ENCODE results near the gene MINDY2.
A peak's percentile ranks its signal among the peaks of the same experiment; 100 is the strongest.
"Not testable (repeated sequence)": the region's sequence is repeated elsewhere in the genome, so short reads cannot be mapped to it uniquely, and the experiment has no call there.

MINDY2 gene

DNA sequence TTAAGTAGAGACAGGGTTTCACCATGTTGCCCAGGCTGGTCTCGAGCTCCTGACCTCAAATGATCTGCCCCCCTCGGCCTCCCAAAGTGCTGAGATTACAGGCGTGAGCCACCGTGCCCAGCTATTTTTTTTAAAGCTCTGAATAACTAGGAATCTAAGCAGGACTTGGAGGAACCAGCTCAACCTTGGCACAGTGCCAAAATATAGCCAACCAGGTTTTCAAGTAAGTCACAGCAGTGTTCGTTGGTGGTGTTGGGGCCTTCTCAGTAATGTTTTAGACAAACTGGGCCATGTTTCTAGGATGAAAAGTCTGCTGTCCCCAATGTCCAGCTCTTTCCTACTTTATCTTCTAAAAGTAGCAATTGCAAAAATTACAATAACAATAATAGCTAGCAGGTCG lies 15.1 kb upstream of the MINDY2 start:
- H3K4me3 ChIP-seq (ENCODE audit: low read depth, low read length): no peak overlapping the region
- no peaks in the 10 kb centered on the region for H3K36me3 ChIP-seq (ENCODE audit: insufficient read depth, low read length)
- no peak overlapping the region for H3K27ac ChIP-seq (ENCODE audit: low read depth, low read length)
- no peaks in the 10 kb centered on the region for H3K27me3 ChIP-seq (ENCODE audit: insufficient read depth, low read length)
- peaks cover 4% of the 10 kb centered on the region for H3K4me1 ChIP-seq (ENCODE audit: control insufficient read depth, insufficient read depth, low read length, unreplicated experiment)
- no peaks in the 10 kb centered on the region for H3K79me2 ChIP-seq (ENCODE audit: control insufficient read depth, insufficient read depth, low read length, unreplicated experiment)
- H2AFZ ChIP-seq (ENCODE audit: low read length, unreplicated experiment): no peak overlapping the region

DNA sequence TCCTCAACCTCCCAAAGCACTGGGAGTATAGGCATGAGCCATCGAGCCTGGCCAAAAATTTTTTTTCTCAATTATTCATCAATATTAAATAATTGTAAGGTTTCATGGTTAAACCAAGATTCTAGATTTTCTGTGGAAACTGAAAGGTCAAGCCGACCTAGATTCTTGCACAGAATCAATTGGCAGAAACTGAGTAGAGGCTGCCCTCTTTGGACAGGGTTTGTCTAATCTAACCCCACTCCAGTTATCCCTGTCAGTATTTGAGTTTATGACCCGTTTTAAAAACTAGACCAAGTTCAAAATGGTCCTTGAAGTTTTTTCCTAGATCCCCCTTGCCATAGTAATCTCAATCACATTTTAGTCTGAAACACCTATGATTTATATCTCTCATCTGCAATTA lies 13.0 kb upstream of the MINDY2 start:
- no peak overlapping the region for H3K4me3 ChIP-seq (ENCODE audit: low read depth, low read length)
- H3K27me3 ChIP-seq (ENCODE audit: insufficient read depth, low read length): no peaks in the 10 kb centered on the region
- peaks cover 4% of the 10 kb centered on the region for H3K4me1 ChIP-seq (ENCODE audit: control insufficient read depth, insufficient read depth, low read length, unreplicated experiment)
- no peaks in the 10 kb centered on the region for H3K36me3 ChIP-seq (ENCODE audit: insufficient read depth, low read length)
- H3K27ac ChIP-seq (ENCODE audit: low read depth, low read length): no peak overlapping the region
- no peak overlapping the region for H2AFZ ChIP-seq (ENCODE audit: low read length, unreplicated experiment)
- H3K79me2 ChIP-seq (ENCODE audit: control insufficient read depth, insufficient read depth, low read length, unreplicated experiment): no peaks in the 10 kb centered on the region

DNA sequence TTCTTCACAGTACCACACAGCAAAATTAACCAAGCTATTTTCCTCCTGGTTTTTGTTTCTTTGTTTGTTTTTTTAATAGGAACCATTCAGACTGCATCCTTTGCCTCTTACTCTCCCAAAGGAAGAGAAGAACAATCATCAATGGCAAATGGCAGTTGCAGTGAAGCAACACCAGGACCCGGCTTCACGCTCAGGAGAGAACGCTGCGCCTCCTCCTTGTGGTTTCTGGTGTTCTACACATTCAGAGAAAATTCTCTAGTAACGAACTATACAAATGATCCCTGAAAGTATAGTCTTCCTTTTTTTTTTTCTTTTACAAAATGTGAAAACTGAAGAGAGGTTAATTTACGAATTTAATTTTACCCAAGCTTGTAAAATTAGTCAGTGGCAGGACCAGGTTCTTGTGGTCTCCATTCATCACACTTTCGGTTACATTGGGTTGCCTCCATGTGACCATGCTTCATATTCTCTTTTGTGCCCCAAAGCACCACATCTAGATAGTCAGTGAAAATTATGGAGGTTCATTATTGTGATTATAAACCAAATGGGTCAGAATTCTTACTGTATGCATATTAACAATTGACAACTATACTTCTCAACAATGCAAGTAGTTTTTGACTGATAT lies 10.6 kb upstream of the MINDY2 start:
- Histone ChIP-seq H2AFZ (ENCODE audit: low read length, unreplicated experiment) (no peak overlapping the region), H3K4me1 (ENCODE audit: control insufficient read depth, insufficient read depth, low read length, unreplicated experiment) (peaks cover 2% of the 10 kb centered on the region), H3K79me2 (ENCODE audit: control insufficient read depth, insufficient read depth, low read length, unreplicated experiment) (no peaks in the 10 kb centered on the region), H3K4me3 (ENCODE audit: low read depth, low read length) (no peak overlapping the region), H3K27ac (ENCODE audit: low read depth, low read length) (no peak overlapping the region), H3K36me3 (ENCODE audit: insufficient read depth, low read length) (peaks cover under 1% of the 10 kb centered on the region; the same call in 1 of the 2 replicates), H3K27me3 (ENCODE audit: insufficient read depth, low read length) (no peaks in the 10 kb centered on the region)

DNA sequence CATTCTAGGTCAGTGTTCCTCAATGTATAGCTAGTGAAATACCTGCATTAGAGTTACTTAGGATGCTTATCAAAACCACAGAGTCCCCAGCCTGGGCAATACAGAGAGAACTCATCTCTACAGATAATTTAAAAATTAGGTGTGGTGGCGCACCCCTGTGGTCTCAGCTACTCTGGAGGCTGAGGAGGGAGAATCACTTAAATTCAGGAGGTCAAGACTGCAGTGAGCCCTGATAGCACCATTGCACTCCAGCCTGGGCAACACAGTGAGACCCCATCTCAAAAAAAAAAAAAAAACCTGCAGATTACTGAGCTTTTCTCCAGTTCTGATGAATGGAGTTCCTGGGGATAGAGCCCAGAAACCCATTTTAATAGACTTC lies 10.1 kb upstream of the MINDY2 start:
- no peak overlapping the region for H2AFZ ChIP-seq (ENCODE audit: low read length, unreplicated experiment)
- no peak overlapping the region for H3K27ac ChIP-seq (ENCODE audit: low read depth, low read length)
- H3K4me3 ChIP-seq (ENCODE audit: low read depth, low read length): no peak overlapping the region

DNA sequence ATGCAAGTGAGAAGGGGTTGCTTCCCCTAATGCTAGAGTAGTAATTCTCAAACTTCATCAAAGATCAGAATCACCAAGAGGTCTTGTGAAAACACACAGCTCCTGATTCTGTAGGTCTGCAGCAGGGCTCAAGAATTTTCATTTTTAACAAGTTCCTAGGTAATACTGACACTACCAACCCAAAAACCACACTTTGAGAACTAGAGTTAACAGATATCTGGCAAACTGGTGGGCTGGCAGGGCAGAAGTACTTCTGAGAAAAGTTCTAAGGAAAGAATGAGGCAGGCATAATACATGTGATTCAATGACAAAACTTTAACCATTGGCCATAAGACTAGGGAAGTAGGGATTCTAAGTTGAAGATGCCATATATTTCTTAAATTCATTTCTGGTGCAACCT lies 8.8 kb upstream of the MINDY2 start:
- no peak overlapping the region for H3K27ac ChIP-seq (ENCODE audit: low read depth, low read length)
- H3K79me2 ChIP-seq (ENCODE audit: control insufficient read depth, insufficient read depth, low read length, unreplicated experiment): no peaks in the 10 kb centered on the region
- H3K4me1 ChIP-seq (ENCODE audit: control insufficient read depth, insufficient read depth, low read length, unreplicated experiment): no peaks in the 10 kb centered on the region
- H3K27me3 ChIP-seq (ENCODE audit: insufficient read depth, low read length): no peaks in the 10 kb centered on the region
- H3K36me3 ChIP-seq (ENCODE audit: insufficient read depth, low read length): peaks cover 2% of the 10 kb centered on the region; the same call in 1 of the 2 replicates
- no peak overlapping the region for H2AFZ ChIP-seq (ENCODE audit: low read length, unreplicated experiment)
- H3K4me3 ChIP-seq (ENCODE audit: low read depth, low read length): no peak overlapping the region

More for the DNA sequence above, 10.1 kb upstream of the MINDY2 start:
- Histone ChIP-seq H3K36me3 (ENCODE audit: insufficient read depth, low read length) (peaks cover 2% of the 10 kb centered on the region; the same call in 1 of the 2 replicates), H3K79me2 (ENCODE audit: control insufficient read depth, insufficient read depth, low read length, unreplicated experiment) (no peaks in the 10 kb centered on the region), H3K27me3 (ENCODE audit: insufficient read depth, low read length) (no peaks in the 10 kb centered on the region), H3K4me1 (ENCODE audit: control insufficient read depth, insufficient read depth, low read length, unreplicated experiment) (no peaks in the 10 kb centered on the region)

DNA sequence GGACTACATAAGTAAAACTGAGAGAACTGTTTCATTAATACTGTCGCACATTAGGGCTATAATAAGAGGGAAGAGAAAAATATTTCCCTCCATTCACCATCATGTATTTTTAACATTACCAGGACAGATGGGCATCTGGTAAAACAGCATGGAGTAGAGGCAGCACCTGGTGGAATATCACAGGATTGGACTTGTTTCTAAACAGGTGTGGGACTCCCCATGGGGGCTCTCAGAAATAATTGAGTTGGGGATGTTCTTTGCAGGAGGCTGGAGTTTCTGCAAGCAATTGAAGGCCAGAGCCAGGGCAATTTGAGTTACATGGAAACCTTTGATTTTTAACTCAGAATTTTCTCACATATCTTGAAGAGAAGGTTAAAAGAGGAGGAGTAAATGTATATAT lies 8.4 kb upstream of the MINDY2 start:
- H2AFZ ChIP-seq (ENCODE audit: low read length, unreplicated experiment): no peak overlapping the region
- no peaks in the 10 kb centered on the region for H3K4me1 ChIP-seq (ENCODE audit: control insufficient read depth, insufficient read depth, low read length, unreplicated experiment)
- H3K79me2 ChIP-seq (ENCODE audit: control insufficient read depth, insufficient read depth, low read length, unreplicated experiment): no peaks in the 10 kb centered on the region
- peaks cover 2% of the 10 kb centered on the region; the same call in 1 of the 2 replicates for H3K36me3 ChIP-seq (ENCODE audit: insufficient read depth, low read length)
- H3K27me3 ChIP-seq (ENCODE audit: insufficient read depth, low read length): no peaks in the 10 kb centered on the region
- H3K27ac ChIP-seq (ENCODE audit: low read depth, low read length): no peak overlapping the region
- no peak overlapping the region for H3K4me3 ChIP-seq (ENCODE audit: low read depth, low read length)

DNA sequence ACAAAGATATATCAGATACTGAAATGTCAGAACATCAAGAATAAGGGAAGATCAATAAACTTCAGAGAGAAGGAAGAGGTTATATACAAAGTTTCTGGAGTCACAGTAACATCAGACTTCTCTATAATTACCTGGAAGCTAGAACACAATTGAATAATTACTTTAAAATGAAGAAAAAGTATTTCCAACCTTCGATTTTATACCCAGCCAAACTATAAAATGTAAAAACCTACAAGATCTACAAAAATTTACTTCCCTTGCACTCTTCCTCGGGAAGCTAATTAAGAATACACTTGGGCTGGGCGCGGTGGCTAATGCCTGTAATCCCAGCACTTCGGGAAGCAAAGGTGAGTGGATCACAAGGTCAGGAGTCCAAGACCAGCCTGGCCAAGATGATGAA lies 6.6 kb upstream of the MINDY2 start:
- Histone ChIP-seq H3K27me3 (ENCODE audit: insufficient read depth, low read length) (no peaks in the 10 kb centered on the region), H3K27ac (ENCODE audit: low read depth, low read length) (no peak overlapping the region), H3K4me1 (ENCODE audit: control insufficient read depth, insufficient read depth, low read length, unreplicated experiment) (no peaks in the 10 kb centered on the region), H3K36me3 (ENCODE audit: insufficient read depth, low read length) (peaks cover 2% of the 10 kb centered on the region; the same call in 1 of the 2 replicates), H3K4me3 (ENCODE audit: low read depth, low read length) (no peak overlapping the region), H3K79me2 (ENCODE audit: control insufficient read depth, insufficient read depth, low read length, unreplicated experiment) (no peaks in the 10 kb centered on the region), H2AFZ (ENCODE audit: low read length, unreplicated experiment) (no peak overlapping the region)

DNA sequence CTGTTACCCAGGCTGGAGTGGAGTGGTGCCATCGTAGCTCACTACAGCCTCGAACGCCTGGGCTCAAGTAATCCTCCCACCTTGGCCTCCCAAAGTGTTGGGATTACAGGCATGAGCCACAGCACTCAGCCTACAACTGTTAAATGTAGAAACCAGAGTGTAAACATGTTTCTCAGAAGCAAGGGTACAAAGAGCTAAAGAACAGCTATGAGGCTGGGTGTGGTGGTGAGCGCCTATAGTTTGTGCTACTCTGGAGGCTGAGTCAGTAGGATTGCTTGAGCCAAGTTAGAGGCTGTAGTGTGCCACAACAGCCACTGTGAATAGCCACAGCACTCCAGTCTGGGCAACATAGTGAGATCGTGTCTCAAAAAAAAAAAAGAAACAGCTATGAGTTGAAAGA lies 4.8 kb upstream of the MINDY2 start:
- no peaks in the 10 kb centered on the region for H3K79me2 ChIP-seq (ENCODE audit: control insufficient read depth, insufficient read depth, low read length, unreplicated experiment)
- no peak overlapping the region for H3K4me3 ChIP-seq (ENCODE audit: low read depth, low read length)
- no peak overlapping the region for H2AFZ ChIP-seq (ENCODE audit: low read length, unreplicated experiment)
- H3K27me3 ChIP-seq (ENCODE audit: insufficient read depth, low read length): no peaks in the 10 kb centered on the region
- H3K27ac ChIP-seq (ENCODE audit: low read depth, low read length): no peak overlapping the region
- H3K4me1 ChIP-seq (ENCODE audit: control insufficient read depth, insufficient read depth, low read length, unreplicated experiment): peaks cover 5% of the 10 kb centered on the region
- peaks cover 2% of the 10 kb centered on the region; the same call in 1 of the 2 replicates for H3K36me3 ChIP-seq (ENCODE audit: insufficient read depth, low read length)

DNA sequence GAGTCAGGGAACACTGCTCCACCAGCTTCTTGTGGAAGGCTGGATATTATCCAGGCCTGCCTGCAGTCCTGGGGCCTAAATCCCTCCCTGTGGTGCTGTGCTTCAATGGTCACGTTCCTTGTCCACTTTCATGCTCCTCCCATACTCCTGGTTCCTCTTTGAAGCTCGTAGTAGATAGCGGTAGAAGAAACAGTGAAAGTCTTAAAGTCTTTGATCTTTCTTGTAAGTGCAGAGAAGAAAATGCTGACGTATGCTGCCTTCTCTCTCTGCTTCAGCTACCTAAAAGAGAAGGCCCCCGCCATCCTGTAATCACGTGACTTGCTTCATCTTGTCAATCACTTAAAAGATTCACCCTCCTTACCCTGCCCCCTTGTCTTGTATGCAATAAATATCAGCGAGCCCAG lies 2.5 kb upstream of the MINDY2 start:
- not testable (repeated sequence) for H3K4me3 ChIP-seq (ENCODE audit: low read depth, low read length); H3K27ac ChIP-seq (ENCODE audit: low read depth, low read length)

DNA sequence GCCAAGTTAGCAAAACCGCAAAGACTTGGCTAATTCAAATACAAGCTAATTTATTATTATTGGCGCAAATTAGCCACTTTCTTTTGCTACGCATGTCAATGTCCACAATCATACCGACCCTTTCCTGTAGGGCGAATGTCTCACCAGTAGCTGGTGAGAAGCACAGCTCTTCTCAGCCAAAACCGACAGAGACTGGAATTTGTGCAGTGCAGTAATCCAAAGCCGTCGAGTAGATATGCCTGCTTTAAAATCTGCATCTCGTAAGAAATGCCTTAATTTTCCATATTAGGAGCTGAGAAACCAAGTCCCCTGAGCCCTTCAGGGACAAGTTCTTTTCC lies 614 bp upstream of the MINDY2 start:
- Histone ChIP-seq H3K27ac (ENCODE audit: low read depth, low read length) (peak overlapping the region; percentile 67), H3K27me3 (ENCODE audit: insufficient read depth, low read length) (no peaks in the 10 kb centered on the region), H3K36me3 (ENCODE audit: insufficient read depth, low read length) (peaks cover 2% of the 10 kb centered on the region; the same call in 1 of the 2 replicates), H3K4me1 (ENCODE audit: control insufficient read depth, insufficient read depth, low read length, unreplicated experiment) (peaks cover 19% of the 10 kb centered on the region), H2AFZ (ENCODE audit: low read length, unreplicated experiment) (peak overlapping the region; percentile 58), H3K79me2 (ENCODE audit: control insufficient read depth, insufficient read depth, low read length, unreplicated experiment) (peaks cover 37% of the 10 kb centered on the region), H3K4me3 (ENCODE audit: low read depth, low read length) (peak overlapping the region; percentile 92)

More for the DNA sequence above, 2.5 kb upstream of the MINDY2 start:
- Histone ChIP-seq H3K79me2 (ENCODE audit: control insufficient read depth, insufficient read depth, low read length, unreplicated experiment) (peaks cover 21% of the 10 kb centered on the region), H3K4me1 (ENCODE audit: control insufficient read depth, insufficient read depth, low read length, unreplicated experiment) (peaks cover 15% of the 10 kb centered on the region)
- H3K36me3 ChIP-seq (ENCODE audit: insufficient read depth, low read length); H3K27me3 ChIP-seq (ENCODE audit: insufficient read depth, low read length); H2AFZ ChIP-seq (ENCODE audit: low read length, unreplicated experiment): not testable (repeated sequence)

DNA sequence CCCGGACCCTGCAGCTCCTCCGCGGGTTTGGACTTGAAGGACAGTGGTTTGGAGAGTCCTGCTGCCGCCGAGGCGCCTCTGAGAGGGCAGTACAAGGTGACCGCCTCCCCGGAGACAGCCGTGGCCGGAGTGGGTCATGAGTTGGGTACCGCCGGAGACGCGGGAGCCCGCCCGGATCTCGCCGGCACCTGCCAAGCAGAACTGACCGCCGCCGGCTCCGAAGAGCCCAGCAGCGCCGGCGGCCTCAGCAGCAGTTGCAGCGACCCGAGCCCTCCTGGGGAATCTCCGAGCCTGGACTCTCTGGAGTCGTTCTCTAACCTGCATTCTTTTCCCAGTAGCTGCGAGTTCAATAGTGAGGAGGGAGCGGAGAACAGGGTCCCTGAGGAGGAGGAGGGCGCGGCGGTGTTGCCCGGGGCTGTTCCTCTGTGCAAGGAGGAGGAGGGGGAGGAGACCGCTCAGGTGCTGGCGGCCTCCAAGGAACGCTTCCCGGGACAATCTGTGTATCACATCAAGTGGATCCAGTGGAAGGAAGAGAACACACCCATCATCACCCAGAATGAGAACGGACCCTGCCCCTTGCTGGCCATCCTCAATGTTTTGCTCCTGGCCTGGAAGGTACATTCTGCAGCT lies 634 bp downstream of the MINDY2 start:
- Histone ChIP-seq H3K79me2 (ENCODE audit: control insufficient read depth, insufficient read depth, low read length, unreplicated experiment) (peaks cover 48% of the 10 kb centered on the region), H2AFZ (ENCODE audit: low read length, unreplicated experiment) (peak overlapping the region; percentile 74), H3K4me1 (ENCODE audit: control insufficient read depth, insufficient read depth, low read length, unreplicated experiment) (peaks cover 19% of the 10 kb centered on the region), H3K27me3 (ENCODE audit: insufficient read depth, low read length) (no peaks in the 10 kb centered on the region), H3K4me3 (ENCODE audit: low read depth, low read length) (peak overlapping the region; percentile 92), H3K36me3 (ENCODE audit: insufficient read depth, low read length) (no peaks in the 10 kb centered on the region), H3K27ac (ENCODE audit: low read depth, low read length) (peak overlapping the region; percentile 65; the same call in 1 of the 2 replicates)
